ENCODE data around the gene INTS14. TPM values are rescaled to one million over a fixed set of nuclear protein-coding genes. Genes with fewer than 3 reads are reported as not detected.

INTS14 gene
- total RNA-seq, 1 experiment from 2014 or later = 44.7 TPM

DNA sequence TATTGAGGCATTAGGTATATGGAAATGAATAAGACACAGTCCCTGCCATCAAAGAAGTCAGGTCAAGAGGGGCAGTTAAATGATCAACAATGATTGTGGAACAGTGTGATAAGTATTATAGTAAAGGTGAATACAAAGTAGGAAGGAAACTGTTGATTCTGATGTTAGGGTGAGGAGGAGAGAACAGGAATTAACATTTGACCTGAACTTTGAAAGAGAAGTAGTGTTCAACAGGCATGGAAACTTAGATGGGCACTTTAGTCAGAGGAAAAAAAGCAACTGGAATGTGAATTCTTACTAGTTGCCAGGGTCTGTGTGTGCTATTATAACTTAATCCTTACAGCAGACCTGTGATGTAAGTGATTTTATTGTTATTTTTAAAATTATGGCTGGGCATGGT lies 63.1 kb downstream of the INTS14 start:
- Mint-ChIP-seq H3K4me1 (peaks cover 15 to 20% of the 10 kb centered on the region in 2 experiments), H3K9me3 (no peaks in the 10 kb centered on the region; a peak in 1 of 5 replicates), H3K36me3 (ENCODE audit: insufficient read depth in 1 of 3, low read depth in 3 of 3) (peaks cover 0 to 13% (median 9%) of the 10 kb centered on the region in 3 experiments; a peak in 4 of 7 replicates), H3K27ac (peak overlapping the region in 1 of 3 experiments; percentile 15; a peak in 1 of 7 replicates), H3K4me3 (no peak overlapping the region), H3K27me3 (ENCODE audit: low read depth) (no peaks in the 10 kb centered on the region)
- no peaks in the 10 kb centered on the region for H3K27me3 ChIP-seq (ENCODE audit: insufficient read depth, low read length)
- no peak overlapping the region for H2BK5ac ChIP-seq (ENCODE audit: insufficient read length, low read length)
- TF ChIP-seq CTCF (conservative IDR thresholded peaks at IDR 0.05) = no peak
- no peak overlapping the region for H3K14ac ChIP-seq (ENCODE audit: insufficient read depth, low read length)
- peaks cover 9% of the 10 kb centered on the region for H3K79me1 ChIP-seq (ENCODE audit: insufficient read depth, low read depth, low read length, poor library complexity, severe bottlenecking)
- no peaks in the 10 kb centered on the region for H3K9me3 ChIP-seq (ENCODE audit: control insufficient read depth, low read depth, low read length)
- H2BK15ac ChIP-seq (ENCODE audit: low read depth, low read length) = no peak overlapping the region
- no peak overlapping the region for H4K91ac ChIP-seq (ENCODE audit: insufficient read length, low read depth, low read length)
- no peak overlapping the region for H2BK12ac ChIP-seq (ENCODE audit: insufficient read length, low read depth, low read length)
- H2AK5ac ChIP-seq (ENCODE audit: insufficient read length, low read length) = no peak overlapping the region
- no peak overlapping the region for H4K5ac ChIP-seq (ENCODE audit: insufficient read length, low read depth, low read length)
- H2AFZ ChIP-seq (ENCODE audit: low read length) = no peak overlapping the region
- H3K23me2 ChIP-seq (ENCODE audit: insufficient read length, low read depth, low read length, poor library complexity, severe bottlenecking) = no peaks in the 10 kb centered on the region
- no peak for DNase-seq
- no peak overlapping the region for H3K23ac ChIP-seq (ENCODE audit: insufficient read length, low read depth, low read length)
- no peak overlapping the region for H3K9ac ChIP-seq (ENCODE audit: extremely low read depth, insufficient read length, low read length)
- no peak overlapping the region for H2BK20ac ChIP-seq (ENCODE audit: low read depth, low read length, poor library complexity, severe bottlenecking)
- no peak overlapping the region for H3K27ac ChIP-seq (ENCODE audit: insufficient read length, low read depth, low read length)
- H2BK120ac ChIP-seq (ENCODE audit: low read depth, low read length, poor library complexity, severe bottlenecking) = no peak overlapping the region
- no peaks in the 10 kb centered on the region for H4K20me1 ChIP-seq (ENCODE audit: control insufficient read depth, insufficient read depth, insufficient read length)
- H3K4ac ChIP-seq (ENCODE audit: low read depth, low read length) = no peak overlapping the region
- no peak overlapping the region for H3K56ac ChIP-seq (ENCODE audit: insufficient read length, low read depth, low read length)
- no peak overlapping the region for H4K8ac ChIP-seq (replicated peaks; ENCODE audit: insufficient read length, low read depth, low read length)
- H3K79me2 ChIP-seq (ENCODE audit: insufficient read depth, low read length) = peaks cover 7% of the 10 kb centered on the region; the same call in 1 of the 2 replicates
- H3K4me1 ChIP-seq (ENCODE audit: insufficient read depth, low read length) = peaks cover 6% of the 10 kb centered on the region; the same call in 1 of the 2 replicates
- no peak overlapping the region for H3K18ac ChIP-seq (ENCODE audit: insufficient read length, low read depth, low read length)
- H3K4me2 ChIP-seq (ENCODE audit: insufficient read depth, insufficient read length, low read length) = no peak overlapping the region
- no peak overlapping the region for H3T11ph ChIP-seq (ENCODE audit: low read length)
